ENCODE data around the gene SSTR4. TPM values are rescaled to one million over a fixed set of nuclear protein-coding genes. Genes with fewer than 3 reads are reported as not detected.

The SSTR4 gene
- total and polyA plus RNA-seq, 2 donors, result not detected

DNA sequence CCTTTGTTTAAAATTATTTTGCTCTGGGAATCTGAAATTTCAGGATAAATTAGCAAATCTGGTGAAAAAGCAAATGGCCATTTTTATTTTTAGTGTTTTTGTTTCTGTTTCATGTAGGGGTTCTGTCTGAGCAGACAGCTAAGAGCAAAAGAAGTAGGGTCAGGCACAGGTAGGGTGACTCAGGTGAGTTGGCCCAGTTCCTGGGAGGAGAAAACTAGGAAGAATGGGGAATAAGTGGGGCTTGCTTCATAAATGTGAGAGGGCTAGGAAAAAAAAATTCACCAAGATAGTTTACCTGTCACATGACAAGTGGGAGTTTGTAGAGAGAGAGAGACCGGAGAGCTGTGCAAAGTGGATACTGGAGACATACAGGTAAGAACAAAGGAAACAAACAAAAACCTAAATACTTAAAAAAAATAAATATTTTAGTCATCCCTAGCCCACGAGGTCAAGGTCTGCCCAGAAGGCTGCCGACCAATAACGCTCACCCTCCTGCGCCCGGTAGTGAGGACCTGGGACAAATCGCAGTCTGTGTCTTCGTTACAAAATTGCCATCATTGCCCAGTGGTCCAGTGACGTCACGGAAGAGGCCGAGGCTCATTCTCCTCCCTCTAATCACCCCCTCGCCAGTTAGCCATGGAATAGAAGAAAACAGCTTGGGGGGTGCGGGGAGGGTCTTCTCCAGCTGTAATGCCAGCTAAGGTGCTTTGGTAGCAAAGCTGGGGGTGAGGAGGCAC is 12.1 kb downstream of the SSTR4 start:
- no peaks in the 10 kb centered on the region for H3K36me3 ChIP-seq (ENCODE audit: control insufficient read depth in 2 of 2, insufficient read depth in 2 of 2, low read length in 1 of 2)
- 71% methylated on average over 13 of the region's 13 CpGs for WGBS
- H3K4me1 ChIP-seq (ENCODE audit: control insufficient read depth in 2 of 2, insufficient read depth in 2 of 2, low read length in 2 of 2), result peaks cover 3 to 36% of the 10 kb centered on the region in 2 donors
- peaks cover 0 to 4% of the 10 kb centered on the region in 2 donors for H3K9me3 ChIP-seq (ENCODE audit: control insufficient read depth in 2 of 2, insufficient read depth in 1 of 2, low read length in 1 of 2)
- no peak overlapping the region for H3K4me3 ChIP-seq (ENCODE audit: low read length in 2 of 2)
- H3K27ac ChIP-seq (ENCODE audit: low read depth in 1 of 2, low read length in 1 of 2), result no peak overlapping the region
- H3K27me3 ChIP-seq (ENCODE audit: control insufficient read depth in 2 of 2, insufficient read depth in 1 of 2, low read length in 1 of 2), result peaks cover 49 to 58% of the 10 kb centered on the region in 2 donors
- no peak for DNase-seq (ENCODE audit: low read depth in 6 of 9, low spot score in 9 of 9)

DNA sequence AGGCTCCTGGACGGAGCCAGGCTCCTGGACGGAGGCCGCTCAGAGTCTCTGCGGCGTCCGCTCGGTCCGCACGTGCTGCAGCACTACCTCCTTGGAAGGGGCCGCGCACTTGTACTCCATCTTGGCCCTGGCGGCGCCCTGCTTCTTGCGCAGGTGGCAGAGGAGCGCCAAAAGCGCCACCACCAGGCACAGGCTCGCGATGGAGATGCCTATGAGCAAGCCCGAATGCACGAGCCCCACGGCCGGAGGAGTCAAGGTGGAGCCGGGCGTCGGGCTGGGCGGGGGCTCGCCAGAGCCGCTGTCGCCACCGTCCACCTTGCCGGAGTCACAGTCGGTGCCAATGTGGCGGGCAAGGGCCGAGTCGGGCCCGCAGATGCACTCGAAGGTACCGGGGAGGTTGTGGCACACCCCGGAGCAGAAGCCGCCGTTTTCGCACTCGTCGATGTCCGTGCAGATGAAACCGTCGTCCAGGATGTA is 12.7 kb downstream of the SSTR4 start:
- 11% methylated on average over 47 of the region's 47 CpGs for WGBS
- Histone ChIP-seq H3K9me3 (ENCODE audit: control insufficient read depth in 2 of 2, insufficient read depth in 1 of 2, low read length in 1 of 2) (peaks cover 0 to 4% of the 10 kb centered on the region in 2 donors), H3K4me1 (ENCODE audit: control insufficient read depth in 2 of 2, insufficient read depth in 2 of 2, low read length in 2 of 2) (peaks cover 3 to 36% of the 10 kb centered on the region in 2 donors), H3K27ac (ENCODE audit: low read depth in 1 of 2, low read length in 1 of 2) (no peak overlapping the region), H3K27me3 (ENCODE audit: control insufficient read depth in 2 of 2, insufficient read depth in 1 of 2, low read length in 1 of 2) (peaks cover 54 to 64% of the 10 kb centered on the region in 2 donors), H3K4me3 (ENCODE audit: low read length in 2 of 2) (no peak overlapping the region), H3K36me3 (ENCODE audit: control insufficient read depth in 2 of 2, insufficient read depth in 2 of 2, low read length in 1 of 2) (no peaks in the 10 kb centered on the region)
- DNase-seq (ENCODE audit: low read depth in 6 of 9, low spot score in 9 of 9), result peak in 2 of 9 donors; percentile 38 to 42

DNA sequence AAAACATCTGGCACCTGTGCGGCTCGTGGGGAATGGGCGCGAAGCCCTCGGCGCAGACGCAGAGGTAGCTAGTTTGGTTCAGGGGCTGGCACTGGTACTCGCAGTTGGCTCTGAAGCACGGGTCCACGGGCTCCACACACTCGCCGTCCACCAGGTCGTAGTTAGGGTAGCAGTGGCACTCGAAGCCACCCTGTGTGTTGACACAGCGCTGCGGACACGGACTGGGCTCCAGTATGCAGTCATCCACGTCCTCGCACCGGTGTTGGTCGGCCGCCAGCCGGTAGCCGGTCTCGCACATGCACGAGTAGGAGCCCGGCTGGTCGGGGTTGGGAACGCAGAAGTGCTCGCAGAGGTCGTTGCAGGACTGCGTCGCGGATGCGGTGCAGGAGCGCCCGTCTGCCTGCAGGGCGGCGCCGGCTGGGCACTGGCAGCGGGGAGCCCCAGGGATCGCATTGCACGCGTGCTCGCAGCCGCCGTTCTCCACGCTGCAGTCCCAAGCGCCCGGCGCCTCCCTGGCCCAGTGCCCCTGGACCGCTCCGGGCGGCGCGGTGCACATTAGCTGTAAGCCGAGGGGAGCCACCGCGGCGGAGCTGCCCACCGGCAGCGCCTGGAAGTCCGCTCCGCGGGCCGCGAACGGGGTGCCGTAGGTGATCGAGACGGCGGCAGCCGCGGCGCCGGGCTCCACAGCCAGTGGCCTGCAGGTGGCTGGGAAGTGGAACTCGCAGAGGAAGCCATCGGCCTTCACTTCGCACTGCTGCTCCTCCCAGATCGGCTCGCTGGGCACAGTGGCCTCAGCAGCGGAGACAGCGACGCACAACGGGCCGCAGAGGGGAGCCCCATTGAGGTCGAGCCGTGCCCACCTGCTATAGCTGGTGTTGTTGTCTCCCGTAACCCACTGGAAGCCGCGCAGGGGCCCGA is 13.4 kb downstream of the SSTR4 start:
- Histone ChIP-seq H3K9me3 (ENCODE audit: control insufficient read depth in 2 of 2, insufficient read depth in 1 of 2, low read length in 1 of 2) (peaks cover 0 to 4% of the 10 kb centered on the region in 2 donors), H3K4me1 (ENCODE audit: control insufficient read depth in 2 of 2, insufficient read depth in 2 of 2, low read length in 2 of 2) (peaks cover 3 to 36% of the 10 kb centered on the region in 2 donors), H3K4me3 (ENCODE audit: low read length in 2 of 2) (peak overlapping the region; percentile 22 to 36), H3K27ac (ENCODE audit: low read depth in 1 of 2, low read length in 1 of 2) (no peak overlapping the region), H3K27me3 (ENCODE audit: control insufficient read depth in 2 of 2, insufficient read depth in 1 of 2, low read length in 1 of 2) (peaks cover 55 to 68% of the 10 kb centered on the region in 2 donors), H3K36me3 (ENCODE audit: control insufficient read depth in 2 of 2, insufficient read depth in 2 of 2, low read length in 1 of 2) (no peaks in the 10 kb centered on the region)
- peak in 5 of 9 donors; percentile 15 to 67 (median 51) for DNase-seq (ENCODE audit: low read depth in 6 of 9, low spot score in 9 of 9)
- 4% methylated on average over 92 of the region's 92 CpGs for WGBS

DNA sequence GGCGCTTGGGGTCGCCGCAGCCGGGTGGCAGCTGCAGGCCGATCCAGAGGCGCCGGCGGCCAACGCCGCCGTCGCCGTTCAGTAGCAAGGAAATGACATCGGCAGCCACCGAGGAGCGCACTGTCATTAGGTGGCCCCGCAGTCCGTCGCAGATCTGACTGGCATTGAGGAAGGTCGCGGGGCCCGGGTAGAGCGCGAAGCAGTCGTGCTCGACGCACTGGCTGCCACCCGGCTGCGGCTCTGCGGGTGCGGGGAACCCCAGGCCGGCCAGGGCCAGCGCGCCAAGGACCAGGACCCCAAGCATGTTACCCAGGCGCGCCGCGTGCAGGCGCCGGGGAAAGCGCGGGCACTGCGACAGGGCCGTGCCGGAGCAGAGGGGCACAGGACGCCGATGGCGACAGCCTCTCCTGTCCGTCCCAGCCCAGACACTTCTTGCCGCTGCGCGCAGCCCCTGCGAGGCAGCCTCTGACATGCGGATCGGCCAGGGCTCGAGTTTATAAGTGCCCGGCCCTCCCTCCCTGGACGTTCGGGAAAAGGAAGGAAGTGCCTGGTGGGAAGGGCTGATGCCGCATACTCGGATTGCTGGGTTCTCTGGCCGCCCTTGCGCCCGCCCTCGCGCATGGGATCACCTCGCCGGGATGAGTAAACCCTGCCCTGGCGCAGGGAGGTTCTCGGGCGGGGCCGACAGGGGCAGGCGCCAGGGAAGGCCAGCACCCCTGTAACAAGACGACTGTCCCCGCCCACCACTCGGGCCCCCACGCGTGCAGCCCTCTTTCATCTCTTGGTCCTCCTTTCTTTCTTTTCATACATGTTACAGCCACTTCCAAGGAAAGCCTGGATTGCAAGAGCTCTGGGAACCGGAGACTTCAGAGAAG is 14.3 kb downstream of the SSTR4 start, which contains the start of gene THBD:
Gene THBD (minus strand): TSS at position 472 of the 875 bp plus-strand sequence. CDS start 168 bp downstream, at position 304.
- peaks cover 3 to 36% of the 10 kb centered on the region in 2 donors for H3K4me1 ChIP-seq (ENCODE audit: control insufficient read depth in 2 of 2, insufficient read depth in 2 of 2, low read length in 2 of 2)
- H3K4me3 ChIP-seq (ENCODE audit: low read length in 2 of 2), result peak within 1 kb of the TSS; percentile 26 to 36
- WGBS, result 1% methylated on average over 79 of the region's 79 CpGs
- H3K9me3 ChIP-seq (ENCODE audit: control insufficient read depth in 2 of 2, insufficient read depth in 1 of 2, low read length in 1 of 2), result peaks cover 0 to 4% of the 10 kb centered on the region in 2 donors
- peaks cover 59 to 68% of the 10 kb centered on the region in 2 donors for H3K27me3 ChIP-seq (ENCODE audit: control insufficient read depth in 2 of 2, insufficient read depth in 1 of 2, low read length in 1 of 2)
- peak within 1 kb of the TSS in 1 of 2 donors; percentile 34 for H3K27ac ChIP-seq (ENCODE audit: low read depth in 1 of 2, low read length in 1 of 2)
- H3K36me3 ChIP-seq (ENCODE audit: control insufficient read depth in 2 of 2, insufficient read depth in 2 of 2, low read length in 1 of 2), result no peaks in the 10 kb centered on the region
- peak in 1 of 9 donors; percentile 45 for DNase-seq (ENCODE audit: low read depth in 6 of 9, low spot score in 9 of 9)

DNA sequence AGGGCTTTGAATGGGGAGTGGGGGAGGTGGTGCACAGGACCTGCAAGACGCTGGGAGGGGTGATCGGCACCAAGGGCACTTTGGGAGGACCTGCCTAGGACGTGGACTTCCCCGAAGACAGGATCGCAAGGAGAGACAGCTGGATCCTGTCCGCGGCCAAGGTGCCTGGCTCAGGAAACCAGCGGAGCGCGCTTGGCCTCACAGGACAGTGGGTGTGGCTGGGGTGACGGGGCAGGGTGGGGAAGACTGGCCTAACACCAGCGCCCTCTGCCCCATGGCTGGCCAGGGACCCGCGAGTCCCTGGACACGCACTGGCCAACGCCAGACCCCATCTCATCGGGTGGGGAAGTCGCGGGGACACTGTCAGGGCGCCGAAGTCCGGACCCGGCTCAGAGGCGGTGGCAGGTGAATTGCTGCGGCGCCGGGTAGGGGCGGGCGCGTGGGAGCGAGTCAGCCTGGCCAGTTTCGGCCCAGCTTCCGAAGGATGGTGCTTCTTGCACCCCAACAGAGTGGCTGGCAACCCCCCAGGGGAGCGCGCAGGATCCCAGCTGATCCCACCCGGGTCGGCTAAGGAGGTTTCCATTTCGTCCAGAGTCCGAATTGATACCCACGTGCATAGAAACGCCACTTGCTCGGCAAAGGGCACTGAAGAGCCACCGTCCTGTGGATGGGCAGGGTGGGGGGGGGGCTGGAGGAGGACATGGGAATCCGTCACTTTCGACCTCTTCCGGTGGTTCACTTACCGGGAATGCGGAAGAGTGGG is 15.1 kb downstream of the SSTR4 start:
- no peak for DNase-seq (ENCODE audit: low read depth in 6 of 9, low spot score in 9 of 9)
- peaks cover 0 to 4% of the 10 kb centered on the region in 2 donors for H3K9me3 ChIP-seq (ENCODE audit: control insufficient read depth in 2 of 2, insufficient read depth in 1 of 2, low read length in 1 of 2)
- peaks cover 59 to 68% of the 10 kb centered on the region in 2 donors for H3K27me3 ChIP-seq (ENCODE audit: control insufficient read depth in 2 of 2, insufficient read depth in 1 of 2, low read length in 1 of 2)
- H3K4me1 ChIP-seq (ENCODE audit: control insufficient read depth in 2 of 2, insufficient read depth in 2 of 2, low read length in 2 of 2), result peaks cover 3 to 36% of the 10 kb centered on the region in 2 donors
- 1% methylated on average over 48 of the region's 48 CpGs for WGBS
- H3K27ac ChIP-seq (ENCODE audit: low read depth in 1 of 2, low read length in 1 of 2), result peak overlapping the region in 1 of 2 donors; percentile 34
- peak overlapping the region; percentile 17 to 37 for H3K4me3 ChIP-seq (ENCODE audit: low read length in 2 of 2)
- H3K36me3 ChIP-seq (ENCODE audit: control insufficient read depth in 2 of 2, insufficient read depth in 2 of 2, low read length in 1 of 2), result no peaks in the 10 kb centered on the region

DNA sequence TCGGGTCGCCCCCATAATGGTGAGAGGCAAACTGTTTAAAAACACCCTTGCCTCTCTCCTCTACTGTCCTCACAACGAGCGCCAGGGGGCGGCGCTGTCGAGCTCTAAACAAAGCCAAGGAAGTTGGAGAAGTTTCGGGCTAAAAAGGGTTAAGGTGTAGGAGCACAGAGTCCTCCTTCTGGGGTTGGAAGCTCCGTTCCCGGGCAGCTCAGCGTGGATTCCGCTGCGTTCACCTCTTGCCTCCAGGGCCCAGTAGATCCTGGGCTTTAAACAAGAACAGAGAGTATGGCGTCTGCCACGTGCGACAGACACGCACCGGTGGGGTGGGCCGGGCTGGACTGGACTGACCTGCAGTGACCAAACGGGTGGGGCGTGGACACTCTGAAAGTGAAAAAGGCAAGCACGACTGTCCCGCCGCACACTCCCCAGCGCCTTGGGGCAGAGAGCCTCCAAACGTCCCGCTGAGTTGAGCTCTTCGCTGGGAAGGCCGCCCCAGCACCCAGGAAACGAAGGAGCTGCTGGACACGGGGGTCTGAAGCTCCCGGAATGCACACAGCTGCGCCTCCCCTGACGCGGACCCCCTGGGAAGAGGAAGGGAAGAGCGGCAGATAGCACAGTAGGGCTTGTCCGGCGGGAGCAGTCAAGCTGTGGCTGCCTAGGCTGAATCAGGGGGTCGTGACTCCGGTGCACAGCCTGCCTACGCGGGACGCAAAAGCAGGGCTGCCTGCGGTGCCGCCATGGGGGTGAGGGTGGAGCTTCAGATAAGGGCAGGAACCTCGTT is 15.9 kb downstream of the SSTR4 start:
- DNase-seq (ENCODE audit: low read depth in 6 of 9, low spot score in 9 of 9), result peak in 8 of 9 donors; percentile 31 to 81 (median 63)
- H3K4me1 ChIP-seq (ENCODE audit: control insufficient read depth in 2 of 2, insufficient read depth in 2 of 2, low read length in 2 of 2), result peaks cover 3 to 36% of the 10 kb centered on the region in 2 donors

DNA sequence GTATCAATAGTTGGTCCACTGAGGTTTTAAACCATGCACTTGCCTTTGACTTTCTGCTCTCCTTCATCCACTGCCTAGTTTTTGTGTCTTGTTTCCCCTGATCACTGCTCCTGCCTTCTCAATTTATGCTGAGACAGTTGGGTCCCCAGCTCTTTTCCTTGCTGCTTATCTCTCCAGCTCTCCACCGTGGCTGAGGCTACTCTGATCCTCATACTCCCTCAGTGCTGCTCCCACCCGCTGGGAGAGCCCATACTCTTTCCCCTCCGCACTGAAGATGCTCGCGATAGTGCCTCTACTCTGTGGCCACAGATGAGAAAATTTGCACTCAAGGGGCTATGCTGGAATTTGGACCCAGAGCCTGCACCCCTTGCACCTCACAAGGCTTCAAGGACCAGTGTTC is 17.8 kb downstream of the SSTR4 start:
- Histone ChIP-seq H3K36me3 (ENCODE audit: control insufficient read depth in 2 of 2, insufficient read depth in 2 of 2, low read length in 1 of 2) (no peaks in the 10 kb centered on the region), H3K9me3 (ENCODE audit: control insufficient read depth in 2 of 2, insufficient read depth in 1 of 2, low read length in 1 of 2) (no peaks in the 10 kb centered on the region)
- WGBS, result 96% methylated on average over 5 of the region's 5 CpGs

More for the DNA sequence above, 15.9 kb downstream of the SSTR4 start:
- 17% methylated on average over 46 of the region's 46 CpGs for WGBS
- H3K27ac ChIP-seq (ENCODE audit: low read depth in 1 of 2, low read length in 1 of 2), result peak overlapping the region in 1 of 2 donors; percentile 1
- peaks cover 0 to 4% of the 10 kb centered on the region in 2 donors for H3K9me3 ChIP-seq (ENCODE audit: control insufficient read depth in 2 of 2, insufficient read depth in 1 of 2, low read length in 1 of 2)
- H3K4me3 ChIP-seq (ENCODE audit: low read length in 2 of 2), result peak overlapping the region; percentile 17 to 37
- peaks cover 59 to 68% of the 10 kb centered on the region in 2 donors for H3K27me3 ChIP-seq (ENCODE audit: control insufficient read depth in 2 of 2, insufficient read depth in 1 of 2, low read length in 1 of 2)
- H3K36me3 ChIP-seq (ENCODE audit: control insufficient read depth in 2 of 2, insufficient read depth in 2 of 2, low read length in 1 of 2), result no peaks in the 10 kb centered on the region

More for the DNA sequence above, 17.8 kb downstream of the SSTR4 start:
- DNase-seq (ENCODE audit: low read depth in 6 of 9, low spot score in 9 of 9), result no peak
- Histone ChIP-seq H3K4me3 (ENCODE audit: low read length in 2 of 2) (no peak overlapping the region), H3K27me3 (ENCODE audit: control insufficient read depth in 2 of 2, insufficient read depth in 1 of 2, low read length in 1 of 2) (peaks cover 50 to 53% of the 10 kb centered on the region in 2 donors), H3K27ac (ENCODE audit: low read depth in 1 of 2, low read length in 1 of 2) (no peak overlapping the region), H3K4me1 (ENCODE audit: control insufficient read depth in 2 of 2, insufficient read depth in 2 of 2, low read length in 2 of 2) (peaks cover 0 to 32% of the 10 kb centered on the region in 2 donors)

Data from thymus (tissue), 11 donors.